WI38 (cell line): Measurements from ENCODE around the gene TRIM3.
A peak's percentile ranks its signal among the peaks of the same experiment; 100 is the strongest.

Experiments
- H3K4me3 ChIP-seq: 2 replicates; pipeline ENCODE4 v1.5.1; 2011; ENCODE audit warnings: low read depth, mild to moderate bottlenecking, control low read depth, low read length
- TF ChIP-seq, protein P1 (sequence below): IDR thresholded peaks from 2 replicates; pipeline ENCODE4 v1.5.1; 2012; ENCODE audit warnings: low read depth, mild to moderate bottlenecking, control low read depth, low read length

TRIM3 gene

DNA sequence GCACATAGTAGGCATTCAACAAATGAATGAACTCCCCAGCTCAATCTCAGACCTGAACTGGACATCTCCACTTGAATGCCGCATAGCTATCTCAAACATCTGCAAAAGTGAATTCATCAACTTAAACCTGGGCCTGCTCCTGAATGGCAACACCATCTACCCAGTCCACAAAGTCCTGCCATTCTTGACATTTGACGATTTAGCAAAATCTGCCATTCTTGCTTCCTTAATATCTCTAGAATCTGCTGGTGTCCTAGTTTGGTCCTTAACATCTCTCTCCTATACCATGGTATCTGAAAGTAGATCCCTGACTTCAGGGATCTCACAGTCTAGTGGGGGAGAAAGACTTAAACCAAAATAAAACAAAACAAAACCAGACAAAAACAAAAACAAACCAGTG lies 20.6 kb downstream of the TRIM3 start:
- no peak overlapping the region for H3K4me3 ChIP-seq
- TF ChIP-seq, protein P1, sequence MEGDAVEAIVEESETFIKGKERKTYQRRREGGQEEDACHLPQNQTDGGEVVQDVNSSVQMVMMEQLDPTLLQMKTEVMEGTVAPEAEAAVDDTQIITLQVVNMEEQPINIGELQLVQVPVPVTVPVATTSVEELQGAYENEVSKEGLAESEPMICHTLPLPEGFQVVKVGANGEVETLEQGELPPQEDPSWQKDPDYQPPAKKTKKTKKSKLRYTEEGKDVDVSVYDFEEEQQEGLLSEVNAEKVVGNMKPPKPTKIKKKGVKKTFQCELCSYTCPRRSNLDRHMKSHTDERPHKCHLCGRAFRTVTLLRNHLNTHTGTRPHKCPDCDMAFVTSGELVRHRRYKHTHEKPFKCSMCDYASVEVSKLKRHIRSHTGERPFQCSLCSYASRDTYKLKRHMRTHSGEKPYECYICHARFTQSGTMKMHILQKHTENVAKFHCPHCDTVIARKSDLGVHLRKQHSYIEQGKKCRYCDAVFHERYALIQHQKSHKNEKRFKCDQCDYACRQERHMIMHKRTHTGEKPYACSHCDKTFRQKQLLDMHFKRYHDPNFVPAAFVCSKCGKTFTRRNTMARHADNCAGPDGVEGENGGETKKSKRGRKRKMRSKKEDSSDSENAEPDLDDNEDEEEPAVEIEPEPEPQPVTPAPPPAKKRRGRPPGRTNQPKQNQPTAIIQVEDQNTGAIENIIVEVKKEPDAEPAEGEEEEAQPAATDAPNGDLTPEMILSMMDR: no peak

GRCh38 chr11:6452219-6452618 lies 21.5 kb downstream of the TRIM3 start:
- no peak overlapping the region for H3K4me3 ChIP-seq
- TF ChIP-seq, protein P1: no peak

DNA sequence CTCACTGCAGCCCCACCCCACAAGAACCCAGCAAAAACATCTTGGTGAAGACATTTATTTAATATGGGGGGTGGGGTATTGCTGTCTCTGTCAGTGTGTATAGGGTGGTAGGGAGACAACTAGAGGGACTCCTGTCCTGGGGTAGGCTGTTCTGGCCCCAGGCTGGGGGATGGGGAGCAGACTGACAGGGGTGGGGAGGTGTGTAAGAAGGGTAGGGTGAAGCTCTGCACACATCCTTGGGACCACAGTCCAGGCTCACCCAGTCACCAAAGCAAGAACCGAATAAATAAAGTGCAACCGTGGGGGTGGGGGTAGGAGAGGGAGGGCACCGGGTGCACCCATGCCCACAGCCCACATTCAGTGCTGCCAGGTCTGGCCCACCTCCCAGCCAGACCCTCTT lies 25.2 kb downstream of the TRIM3 start:
- TF ChIP-seq, protein P1: no peak
- H3K4me3 ChIP-seq: no peak overlapping the region

GRCh38 chr11:6443269-6444003 lies 30.3 kb downstream of the TRIM3 start:
- TF ChIP-seq, protein P1: peak; percentile 92
- no peak overlapping the region for H3K4me3 ChIP-seq

DNA sequence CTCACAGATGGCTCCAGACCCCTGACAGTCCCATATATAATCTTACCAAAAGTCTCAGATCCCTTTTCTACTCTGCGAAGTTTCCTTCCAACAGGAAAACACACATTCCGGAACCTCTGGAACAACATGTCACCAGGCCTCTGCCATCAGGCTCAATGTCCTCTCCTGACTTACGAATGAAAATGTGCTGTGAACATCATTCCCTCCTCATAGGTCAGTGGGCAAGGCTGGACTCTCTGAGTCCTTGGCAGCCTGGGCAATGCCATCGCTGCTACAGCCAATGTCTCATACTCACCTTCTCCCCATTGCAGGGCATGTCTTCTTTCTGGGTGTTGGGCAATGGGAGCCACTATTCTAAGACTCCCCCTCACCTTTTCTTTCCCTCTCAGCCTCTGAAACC lies 31.3 kb downstream of the TRIM3 start:
- TF ChIP-seq, protein P1: no peak
- H3K4me3 ChIP-seq: no peak overlapping the region

- no peak within 1 kb of the TSS for H3K4me3 ChIP-seq
- TF ChIP-seq, protein P1: no peak
Measured at GRCh38 chr11:6440906-6441358, 32.8 kb downstream of the TRIM3 start, which contains the start of gene HPX. HPX (minus strand) TSS chr11:6440987; CDS start chr11:6440963, 24 bp downstream.

DNA sequence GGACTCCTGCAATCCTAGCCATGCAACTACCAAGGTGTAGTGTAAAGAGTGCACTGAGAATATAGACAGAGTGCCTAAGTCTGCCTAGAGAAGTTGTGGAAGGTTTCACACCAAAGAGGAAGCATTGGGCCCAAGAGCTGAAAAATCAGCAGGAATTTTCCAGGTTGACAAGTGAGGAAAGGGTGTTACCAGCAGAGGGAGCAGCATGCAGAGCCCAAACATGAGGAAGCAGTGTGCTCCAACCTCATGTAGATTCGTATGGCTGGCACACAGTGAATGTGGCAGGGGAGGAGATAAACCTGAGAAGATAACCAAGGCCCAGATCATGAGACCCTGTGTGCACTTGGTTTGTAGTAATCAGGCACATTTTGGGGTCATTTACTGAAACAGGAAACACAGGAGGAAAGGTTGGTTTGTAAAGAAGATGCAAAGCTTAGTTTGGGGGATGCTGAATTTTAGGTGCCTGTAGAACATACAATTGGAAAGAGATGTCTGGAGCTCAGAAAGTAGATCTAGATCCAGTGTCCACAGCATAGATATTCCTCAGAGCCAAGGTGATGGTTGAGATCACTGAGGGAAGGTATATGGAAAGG lies 34.7 kb downstream of the TRIM3 start:
- no peak overlapping the region for H3K4me3 ChIP-seq
- TF ChIP-seq, protein P1: peak; percentile 70
